ENCODE measurements around the gene MACROD2.

DNA sequence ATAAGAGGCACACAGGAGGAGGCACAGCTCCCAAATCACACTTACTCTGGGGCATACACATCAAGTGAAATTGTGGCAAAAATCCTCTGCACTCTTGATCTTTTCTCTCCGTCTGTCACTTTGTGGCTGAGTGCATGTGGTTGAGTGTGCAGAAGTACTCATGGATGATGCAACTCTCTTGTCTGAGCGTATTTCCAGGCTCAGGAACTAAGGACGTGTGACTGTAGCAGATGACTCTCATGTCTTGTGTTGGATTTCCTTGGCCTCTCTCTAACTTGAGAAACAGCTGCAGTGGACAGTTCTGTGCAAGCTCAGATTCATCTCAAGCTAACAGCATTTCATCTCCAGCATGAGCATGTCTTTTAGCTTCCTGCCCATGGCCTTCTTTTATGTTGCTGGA is 587.5 kb downstream of the MACROD2 start:
- TF ChIP-seq CTCF (IDR thresholded peaks at IDR 0.05; ENCODE audit: insufficient read depth, low read length, poor library complexity, severe bottlenecking), result no peak
- no peak for TF ChIP-seq EZH2phosphoT487 (conservative IDR thresholded peaks at IDR 0.05; ENCODE audit: low read length)
